ENCODE data around the gene BTNL2. TPM values are rescaled to one million over a fixed set of nuclear protein-coding genes. Genes with fewer than 3 reads are reported as not detected.

BTNL2 gene
- total and polyA plus RNA-seq, 4 donors: not detected

DNA sequence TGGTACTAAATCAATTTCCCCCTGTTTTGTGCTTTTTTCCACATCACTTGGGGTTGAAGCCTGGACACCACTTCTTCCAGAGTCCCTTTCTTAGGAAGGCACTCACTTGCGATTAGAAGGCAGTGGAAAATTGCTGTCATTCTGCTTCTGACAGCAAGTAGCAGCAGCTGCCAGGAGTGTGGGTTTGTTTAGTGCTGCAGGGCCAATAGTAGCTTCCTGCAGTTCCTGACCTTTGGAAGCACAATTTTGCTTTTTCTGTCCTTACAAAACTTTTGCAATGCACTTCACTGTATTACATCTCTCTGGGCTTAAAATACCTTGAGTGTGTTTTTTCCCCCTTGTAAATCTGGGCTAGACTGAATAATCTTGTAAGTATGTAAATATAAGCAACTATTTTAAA, 20.2 kb upstream of the BTNL2 start:
- no peaks in the 10 kb centered on the region for H3K27me3 ChIP-seq (ENCODE audit: control insufficient read depth in 1 of 2, insufficient read depth in 2 of 2, low read length in 1 of 2)
- WGBS, 2 donors: 16 to 23% methylated on average over 1 of the region's 1 CpG
- intact Hi-C loops (cut with DNase I): no loop called here
- H3K27ac ChIP-seq (ENCODE audit: low read depth in 1 of 2, low read length in 2 of 2): no peak overlapping the region
- H3K36me3 ChIP-seq (ENCODE audit: control insufficient read depth in 1 of 2, insufficient read depth in 2 of 2, low read length in 1 of 2): no peaks in the 10 kb centered on the region
- DNase-seq (no peak), ATAC-seq (ENCODE audit: low FRiP score) (no peak)
- no peak overlapping the region for H3K4me3 ChIP-seq (ENCODE audit: low read length in 2 of 2)
- no peaks in the 10 kb centered on the region for H3K4me1 ChIP-seq (ENCODE audit: control insufficient read depth in 1 of 2, insufficient read depth in 2 of 2, low read length in 2 of 2)
- no peaks in the 10 kb centered on the region for H3K9me3 ChIP-seq (ENCODE audit: control insufficient read depth, low read length)

DNA sequence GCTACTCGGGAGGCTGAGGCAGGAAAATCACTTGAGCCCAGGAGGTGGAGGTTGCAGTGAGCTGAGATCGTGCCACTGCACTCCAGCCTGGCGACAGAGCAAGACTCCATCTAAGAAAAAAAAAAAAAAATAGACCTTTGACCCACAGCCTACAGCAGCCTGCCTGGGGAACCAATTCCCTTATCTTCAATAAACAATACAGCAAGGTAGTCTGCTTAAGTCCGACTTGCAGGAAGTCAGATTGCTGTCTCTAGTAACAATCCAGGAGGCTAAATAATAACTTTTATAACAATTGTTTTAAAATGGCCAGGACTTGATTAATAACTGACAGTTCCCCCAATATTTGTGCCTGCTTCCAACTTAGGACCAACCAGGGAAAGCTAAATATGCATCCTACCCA, 19.4 kb upstream of the BTNL2 start:
- ATAC-seq (ENCODE audit: low FRiP score): no peak
- no peak overlapping the region for H3K27ac ChIP-seq (ENCODE audit: low read depth in 1 of 2, low read length in 2 of 2)
- H3K27me3 ChIP-seq (ENCODE audit: control insufficient read depth in 1 of 2, insufficient read depth in 2 of 2, low read length in 1 of 2): no peaks in the 10 kb centered on the region
- H3K4me1 ChIP-seq (ENCODE audit: control insufficient read depth in 1 of 2, insufficient read depth in 2 of 2, low read length in 2 of 2): no peaks in the 10 kb centered on the region
- intact Hi-C loops (cut with DNase I): no loop called here
- WGBS, 2 donors: 48 to 50% methylated on average over 4 of the region's 4 CpGs
- DNase-seq: no peak
- H3K36me3 ChIP-seq (ENCODE audit: control insufficient read depth in 1 of 2, insufficient read depth in 2 of 2, low read length in 1 of 2): no peaks in the 10 kb centered on the region
- H3K4me3 ChIP-seq (ENCODE audit: low read length in 2 of 2): no peak overlapping the region
- no peaks in the 10 kb centered on the region for H3K9me3 ChIP-seq (ENCODE audit: control insufficient read depth, low read length)

DNA sequence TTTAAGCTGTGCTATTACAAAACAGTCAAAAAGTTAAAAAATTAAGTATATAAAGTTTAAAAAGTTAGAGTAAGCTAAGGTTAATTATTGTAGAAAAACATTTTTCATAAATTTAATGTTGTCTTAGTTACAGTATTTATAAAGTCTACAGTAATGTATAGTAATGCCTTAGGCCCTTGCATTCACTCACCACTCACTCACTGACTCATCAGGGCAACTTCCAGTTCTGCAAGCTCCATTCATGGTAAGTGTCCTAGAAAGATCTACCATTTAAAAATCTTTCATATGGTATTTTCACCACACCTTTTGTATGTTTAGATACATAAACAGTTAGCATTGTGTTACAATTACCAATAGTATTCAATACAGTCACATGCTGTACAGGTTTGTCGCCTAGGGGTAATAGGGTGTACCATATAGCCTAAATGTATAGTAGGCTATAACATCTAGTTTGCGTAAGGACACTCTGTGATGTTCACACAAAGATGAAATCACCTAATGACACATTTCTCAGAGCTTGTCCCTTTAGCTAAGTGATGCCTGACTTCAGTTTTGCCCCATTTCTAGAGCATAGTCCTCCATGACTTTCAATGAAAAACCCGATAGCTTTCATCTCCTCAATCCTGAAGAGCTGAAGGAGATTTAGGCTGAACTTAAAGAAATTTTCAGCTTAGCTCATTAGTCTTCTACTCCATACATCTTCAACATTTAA, 17.8 kb upstream of the BTNL2 start:
- DNase-seq: no peak
- ATAC-seq (ENCODE audit: low FRiP score): no peak
- intact Hi-C loops (cut with DNase I): no loop called here
- no peaks in the 10 kb centered on the region for H3K9me3 ChIP-seq (ENCODE audit: control insufficient read depth, low read length)
- no peaks in the 10 kb centered on the region for H3K4me1 ChIP-seq (ENCODE audit: control insufficient read depth in 1 of 2, insufficient read depth in 2 of 2, low read length in 2 of 2)
- 96 to 97% methylated on average over 3 of the region's 3 CpGs for WGBS, 2 donors
- H3K36me3 ChIP-seq (ENCODE audit: control insufficient read depth in 1 of 2, insufficient read depth in 2 of 2, low read length in 1 of 2): no peaks in the 10 kb centered on the region
- no peak overlapping the region for H3K27ac ChIP-seq (ENCODE audit: low read depth in 1 of 2, low read length in 2 of 2)
- H3K27me3 ChIP-seq (ENCODE audit: control insufficient read depth in 1 of 2, insufficient read depth in 2 of 2, low read length in 1 of 2): peaks cover 0 to under 1% of the 10 kb centered on the region in 2 donors
- H3K4me3 ChIP-seq (ENCODE audit: low read length in 2 of 2): no peak overlapping the region

DNA sequence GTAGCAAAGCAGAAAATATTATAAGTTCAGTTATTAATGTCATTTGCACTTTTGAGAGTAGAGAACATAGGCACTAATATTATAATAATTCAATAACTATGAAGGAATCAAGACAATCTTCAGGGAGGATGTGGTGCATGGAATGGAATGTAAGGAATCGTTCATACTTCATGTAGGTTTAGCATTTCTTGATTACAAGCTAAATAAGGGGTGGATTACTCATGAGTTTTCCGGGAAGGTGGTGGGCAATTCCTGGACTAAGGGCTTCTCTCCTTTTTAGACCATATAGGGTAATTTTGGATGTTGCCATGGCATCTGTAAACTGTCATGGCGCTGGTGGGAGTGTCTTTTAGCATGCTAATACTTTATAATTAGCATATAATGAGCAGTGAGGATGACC, 9.1 kb upstream of the BTNL2 start:
- H3K4me3 ChIP-seq (ENCODE audit: low read length in 2 of 2): no peak overlapping the region
- no peaks in the 10 kb centered on the region for H3K9me3 ChIP-seq (ENCODE audit: control insufficient read depth, low read length)
- DNase-seq (no peak), ATAC-seq (ENCODE audit: low FRiP score) (no peak)
- peaks cover 0 to 2% of the 10 kb centered on the region in 2 donors for H3K27me3 ChIP-seq (ENCODE audit: control insufficient read depth in 1 of 2, insufficient read depth in 2 of 2, low read length in 1 of 2)
- no peaks in the 10 kb centered on the region for H3K4me1 ChIP-seq (ENCODE audit: control insufficient read depth in 1 of 2, insufficient read depth in 2 of 2, low read length in 2 of 2)
- WGBS, 2 donors: 37 to 43% methylated on average over 3 of the region's 3 CpGs
- no peak overlapping the region for H3K27ac ChIP-seq (ENCODE audit: low read depth in 1 of 2, low read length in 2 of 2)
- intact Hi-C loops (cut with DNase I): loop anchor here (5.0 to 10.0 kb wide), 3 partner anchors 171 to 381 kb away; no protein-coding TSS in a partner anchor
- no peaks in the 10 kb centered on the region for H3K36me3 ChIP-seq (ENCODE audit: control insufficient read depth in 1 of 2, insufficient read depth in 2 of 2, low read length in 1 of 2)

DNA sequence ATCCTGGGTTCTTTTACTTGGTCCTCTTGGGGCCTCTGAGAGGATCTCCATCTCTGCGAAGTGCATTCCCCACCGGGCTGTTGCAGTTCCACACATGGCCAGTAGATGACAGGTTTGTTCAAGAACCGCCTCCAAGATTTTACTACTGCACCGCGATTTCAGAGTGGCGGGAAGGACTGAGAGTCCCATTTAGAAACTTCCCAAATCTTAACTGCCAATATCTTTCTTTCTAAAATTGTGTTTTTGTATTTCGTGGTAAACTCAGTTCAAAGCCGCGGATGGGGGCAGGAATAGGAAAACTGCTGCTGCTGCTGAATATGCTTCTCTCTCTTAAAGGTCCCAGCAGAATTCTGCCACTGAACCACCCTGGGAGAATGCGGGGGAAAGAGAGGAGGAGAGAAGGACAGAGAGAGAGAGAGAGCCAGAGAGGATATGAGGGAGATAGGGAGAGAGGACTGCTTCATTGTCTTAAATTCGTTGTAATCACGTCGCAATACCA, 8.6 kb upstream of the BTNL2 start:
- peak; percentile 78 for ATAC-seq (ENCODE audit: low FRiP score)
- peaks cover 0 to 2% of the 10 kb centered on the region in 2 donors for H3K27me3 ChIP-seq (ENCODE audit: control insufficient read depth in 1 of 2, insufficient read depth in 2 of 2, low read length in 1 of 2)
- no peak overlapping the region for H3K27ac ChIP-seq (ENCODE audit: low read depth in 1 of 2, low read length in 2 of 2)
- 4 to 8% methylated on average over 13 of the region's 13 CpGs for WGBS, 2 donors
- no peaks in the 10 kb centered on the region for H3K9me3 ChIP-seq (ENCODE audit: control insufficient read depth, low read length)
- intact Hi-C loops (cut with DNase I): loop anchor here (5.0 to 10.0 kb wide), 3 partner anchors 171 to 382 kb away; no protein-coding TSS in a partner anchor
- peak; percentile 86 to 89 for DNase-seq
- no peak overlapping the region for H3K4me3 ChIP-seq (ENCODE audit: low read length in 2 of 2)
- no peaks in the 10 kb centered on the region for H3K4me1 ChIP-seq (ENCODE audit: control insufficient read depth in 1 of 2, insufficient read depth in 2 of 2, low read length in 2 of 2)
- H3K36me3 ChIP-seq (ENCODE audit: control insufficient read depth in 1 of 2, insufficient read depth in 2 of 2, low read length in 1 of 2): no peaks in the 10 kb centered on the region

DNA sequence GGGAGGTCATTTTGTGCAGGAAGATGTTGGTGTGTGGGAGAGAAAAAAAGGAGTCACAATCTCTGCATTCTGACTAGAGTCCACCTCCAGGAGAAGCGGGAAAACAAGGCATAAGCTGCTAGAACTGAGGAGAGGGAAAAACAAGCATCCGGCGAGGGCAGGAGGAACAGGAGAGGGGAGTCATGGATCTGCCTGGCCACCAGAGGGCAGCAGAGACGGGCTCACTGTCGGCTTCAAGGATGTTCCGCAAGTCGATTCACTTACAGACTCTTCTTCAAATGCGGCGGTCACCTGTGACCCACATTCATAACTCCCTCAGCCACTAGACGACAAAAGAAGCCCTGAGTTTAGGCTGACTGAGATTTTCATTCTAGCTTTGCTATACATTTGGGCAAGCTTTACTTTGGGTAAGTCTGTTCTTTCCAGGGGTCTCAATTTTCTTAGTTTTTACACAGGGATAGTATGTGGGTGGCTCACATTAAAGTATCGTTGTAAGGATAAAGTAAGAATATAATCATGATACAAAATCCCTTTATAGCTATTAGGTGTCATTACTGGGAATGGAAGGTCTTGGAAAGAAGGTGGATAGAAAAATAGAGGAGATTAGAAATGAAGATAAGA, 6.6 kb upstream of the BTNL2 start:
- 5 to 7% methylated on average over 11 of the region's 11 CpGs for WGBS, 2 donors
- no peak overlapping the region for H3K27ac ChIP-seq (ENCODE audit: low read depth in 1 of 2, low read length in 2 of 2)
- H3K36me3 ChIP-seq (ENCODE audit: control insufficient read depth in 1 of 2, insufficient read depth in 2 of 2, low read length in 1 of 2): no peaks in the 10 kb centered on the region
- intact Hi-C loops (cut with DNase I): loop anchor here (5.0 to 10.0 kb wide), 3 partner anchors 166 to 289 kb away; no protein-coding TSS in a partner anchor
- no peaks in the 10 kb centered on the region for H3K4me1 ChIP-seq (ENCODE audit: control insufficient read depth in 1 of 2, insufficient read depth in 2 of 2, low read length in 2 of 2)
- H3K9me3 ChIP-seq (ENCODE audit: control insufficient read depth, low read length): no peaks in the 10 kb centered on the region
- peak; percentile 87 to 93 for DNase-seq
- peak; percentile 85 for ATAC-seq (ENCODE audit: low FRiP score)
- no peaks in the 10 kb centered on the region for H3K27me3 ChIP-seq (ENCODE audit: control insufficient read depth in 1 of 2, insufficient read depth in 2 of 2, low read length in 1 of 2)
- no peak overlapping the region for H3K4me3 ChIP-seq (ENCODE audit: low read length in 2 of 2)

DNA sequence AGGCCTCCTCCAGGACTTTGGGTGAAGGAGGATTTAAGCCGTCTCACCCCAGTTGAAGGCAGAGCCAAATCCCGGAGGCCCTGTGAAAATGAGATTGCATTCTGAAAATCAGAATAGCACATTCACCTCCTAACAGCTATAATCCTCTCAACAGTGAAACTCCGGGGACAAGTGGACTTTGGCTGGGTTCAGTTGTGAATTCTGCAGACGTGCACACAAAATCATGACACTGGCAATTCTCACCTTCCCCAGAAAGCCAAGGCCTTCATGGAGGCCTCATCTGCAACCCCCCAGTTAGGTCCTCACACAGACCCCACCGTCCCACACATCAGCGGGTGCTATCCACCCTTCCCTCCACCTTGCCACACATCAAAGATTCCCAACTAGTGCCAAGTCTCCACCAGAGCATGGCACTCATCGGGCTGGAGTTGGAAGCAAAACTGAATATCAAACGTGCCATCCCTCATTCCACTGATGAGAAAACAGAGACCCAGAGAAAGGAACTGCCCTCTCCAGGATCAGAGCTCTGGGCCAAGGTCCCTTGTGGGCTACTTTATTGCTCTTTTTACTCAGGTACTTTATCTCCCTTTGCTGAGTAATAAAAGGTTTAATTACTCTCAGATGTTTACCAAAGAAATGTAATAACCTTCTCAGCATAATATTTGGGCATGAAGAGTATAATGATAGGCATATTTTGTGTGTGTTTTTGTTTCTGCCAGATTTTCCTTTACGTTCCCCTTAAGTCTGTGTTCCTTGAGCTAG, 4.8 kb upstream of the BTNL2 start:
- no peak for ATAC-seq (ENCODE audit: low FRiP score)
- intact Hi-C loops (cut with DNase I): loop anchor here (5.0 to 10.0 kb wide), 3 partner anchors 164 to 291 kb away; no protein-coding TSS in a partner anchor
- no peak overlapping the region for H3K4me3 ChIP-seq (ENCODE audit: low read length in 2 of 2)
- no peak overlapping the region for H3K27ac ChIP-seq (ENCODE audit: low read depth in 1 of 2, low read length in 2 of 2)
- H3K36me3 ChIP-seq (ENCODE audit: control insufficient read depth in 1 of 2, insufficient read depth in 2 of 2, low read length in 1 of 2): no peaks in the 10 kb centered on the region
- 73 to 78% methylated on average over 9 of the region's 9 CpGs for WGBS, 2 donors
- no peaks in the 10 kb centered on the region for H3K4me1 ChIP-seq (ENCODE audit: control insufficient read depth in 1 of 2, insufficient read depth in 2 of 2, low read length in 2 of 2)
- peaks cover 0 to 2% of the 10 kb centered on the region in 2 donors for H3K27me3 ChIP-seq (ENCODE audit: control insufficient read depth in 1 of 2, insufficient read depth in 2 of 2, low read length in 1 of 2)
- H3K9me3 ChIP-seq (ENCODE audit: control insufficient read depth, low read length): no peaks in the 10 kb centered on the region
- DNase-seq: no peak

DNA sequence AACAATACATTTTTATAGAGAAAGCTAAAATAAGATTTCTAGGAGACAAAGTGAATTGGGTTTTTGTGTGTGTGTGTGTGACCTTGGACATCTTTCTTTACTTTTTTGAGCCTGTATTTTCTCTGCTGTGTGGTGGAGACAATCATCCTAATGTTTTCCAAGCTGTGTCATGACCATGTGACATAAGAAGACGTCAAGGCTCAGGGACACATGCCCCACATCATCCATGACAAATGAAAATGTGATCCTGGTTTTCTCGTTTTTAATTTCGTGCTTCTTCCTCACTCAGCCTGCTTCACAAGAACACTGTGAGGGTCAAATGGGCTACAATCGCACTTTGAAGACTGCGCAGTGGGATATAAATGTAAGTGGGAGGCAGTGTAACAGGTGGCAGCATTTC, 3.9 kb upstream of the BTNL2 start:
- DNase-seq: no peak
- intact Hi-C loops (cut with DNase I): loop anchor here (5.0 to 10.0 kb wide), 3 partner anchors 164 to 291 kb away; no protein-coding TSS in a partner anchor
- no peak for ATAC-seq (ENCODE audit: low FRiP score)
- H3K27ac ChIP-seq (ENCODE audit: low read depth in 1 of 2, low read length in 2 of 2): no peak overlapping the region
- 55 to 56% methylated on average over 5 of the region's 5 CpGs for WGBS, 2 donors
- peaks cover 0 to 2% of the 10 kb centered on the region in 2 donors for H3K27me3 ChIP-seq (ENCODE audit: control insufficient read depth in 1 of 2, insufficient read depth in 2 of 2, low read length in 1 of 2)
- no peaks in the 10 kb centered on the region for H3K4me1 ChIP-seq (ENCODE audit: control insufficient read depth in 1 of 2, insufficient read depth in 2 of 2, low read length in 2 of 2)
- H3K9me3 ChIP-seq (ENCODE audit: control insufficient read depth, low read length): no peaks in the 10 kb centered on the region
- H3K4me3 ChIP-seq (ENCODE audit: low read length in 2 of 2): no peak overlapping the region
- H3K36me3 ChIP-seq (ENCODE audit: control insufficient read depth in 1 of 2, insufficient read depth in 2 of 2, low read length in 1 of 2): no peaks in the 10 kb centered on the region
